ENCODE data around the gene ARNT2. TPM values are rescaled to one million over a fixed set of nuclear protein-coding genes. Genes with fewer than 3 reads are reported as not detected.

Gene ARNT2
- total and polyA plus RNA-seq, 2 experiments from 2014 or later: 3.9 to 5.3 TPM

- no peak for TF ChIP-seq EZH2 (IDR thresholded peaks at IDR 0.05; ENCODE audit: borderline replicate concordance)
- TF ChIP-seq CTCF (IDR thresholded peaks at IDR 0.05; ENCODE audit: poor library complexity): peak; percentile 63
- no peak overlapping the region for H3K4me2 ChIP-seq
- H3K27ac ChIP-seq: no peak overlapping the region
- 51% methylated on average over 10 of the region's 10 CpGs for WGBS (ENCODE audit: low lambda C conversion rate, missing lambda C conversion rate)
- no peak overlapping the region for H3K4me3 ChIP-seq
- H2AFZ ChIP-seq: no peak overlapping the region
- H3K9me2 ChIP-seq (replicated peaks; ENCODE audit: insufficient read depth): no peaks in the 10 kb centered on the region
- H3K9me3 ChIP-seq (ENCODE audit: low read depth): no peaks in the 10 kb centered on the region
- DNase-seq (ENCODE audit: low spot score): peak; percentile 72
- no peaks in the 10 kb centered on the region for H3K27me3 ChIP-seq
- H3K4me1 ChIP-seq (ENCODE audit: insufficient read depth): no peaks in the 10 kb centered on the region
- H4K20me1 ChIP-seq (ENCODE audit: insufficient read depth, poor library complexity, severe bottlenecking): no peaks in the 10 kb centered on the region
- H3K36me3 ChIP-seq (replicated peaks; ENCODE audit: insufficient read depth, low read depth): no peaks in the 10 kb centered on the region
- H3K79me2 ChIP-seq: no peaks in the 10 kb centered on the region
These were observed 14.8 kb downstream of the ARNT2 start for GRCh38 chr15:80418892-80419537.

GRCh38 chr15:80419546-80419945 is 15.4 kb downstream of the ARNT2 start:
- H3K36me3 ChIP-seq (replicated peaks; ENCODE audit: insufficient read depth, low read depth): no peaks in the 10 kb centered on the region
- no peak overlapping the region for H3K4me3 ChIP-seq
- no peaks in the 10 kb centered on the region for H3K4me1 ChIP-seq (ENCODE audit: insufficient read depth)
- no peaks in the 10 kb centered on the region for H3K9me3 ChIP-seq (ENCODE audit: low read depth)
- H2AFZ ChIP-seq: no peak overlapping the region
- H3K27ac ChIP-seq: no peak overlapping the region
- 61% methylated on average over 5 of the region's 5 CpGs for WGBS (ENCODE audit: low lambda C conversion rate, missing lambda C conversion rate)
- no peaks in the 10 kb centered on the region for H3K9me2 ChIP-seq (replicated peaks; ENCODE audit: insufficient read depth)
- no peaks in the 10 kb centered on the region for H3K27me3 ChIP-seq
- no peaks in the 10 kb centered on the region for H4K20me1 ChIP-seq (ENCODE audit: insufficient read depth, poor library complexity, severe bottlenecking)
- no peaks in the 10 kb centered on the region for H3K79me2 ChIP-seq
- TF ChIP-seq EZH2phosphoT487 (IDR thresholded peaks at IDR 0.05; ENCODE audit: low read depth, severe bottlenecking, unreplicated experiment) (no peak), EZH2 (IDR thresholded peaks at IDR 0.05; ENCODE audit: borderline replicate concordance) (no peak), CTCF (IDR thresholded peaks at IDR 0.05; ENCODE audit: poor library complexity) (no peak)
- DNase-seq (ENCODE audit: low spot score): no peak
- H3K4me2 ChIP-seq: no peak overlapping the region

DNA sequence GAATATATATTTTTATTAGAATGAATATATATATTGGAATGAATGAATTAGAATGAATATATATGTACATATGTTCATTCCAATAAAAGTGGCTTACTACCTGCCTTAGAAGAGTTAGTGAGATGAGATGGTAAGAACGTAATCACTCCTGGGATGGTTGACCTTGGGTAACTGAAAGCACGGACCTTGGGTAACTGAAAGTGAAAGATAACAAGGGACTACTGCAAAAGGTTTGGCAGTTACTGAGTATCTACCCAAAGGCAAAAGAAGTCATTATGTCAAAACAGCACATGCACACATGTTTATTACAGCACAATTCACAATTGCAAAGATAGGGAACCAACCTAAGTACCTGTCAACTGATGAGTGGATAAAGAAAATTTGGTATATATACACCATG is 16.5 kb downstream of the ARNT2 start:
- Histone ChIP-seq H4K20me1 (ENCODE audit: insufficient read depth, poor library complexity, severe bottlenecking) (no peaks in the 10 kb centered on the region), H3K79me2 (no peaks in the 10 kb centered on the region), H3K4me3 (no peak overlapping the region), H3K4me1 (ENCODE audit: insufficient read depth) (no peaks in the 10 kb centered on the region), H2AFZ (no peak overlapping the region), H3K9me3 (ENCODE audit: low read depth) (no peaks in the 10 kb centered on the region), H3K27ac (no peak overlapping the region), H3K9me2 (replicated peaks; ENCODE audit: insufficient read depth) (no peaks in the 10 kb centered on the region), H3K27me3 (no peaks in the 10 kb centered on the region), H3K36me3 (replicated peaks; ENCODE audit: insufficient read depth, low read depth) (no peaks in the 10 kb centered on the region), H3K4me2 (no peak overlapping the region)
- no peak for DNase-seq (ENCODE audit: low spot score)
- 60% methylated on average over 2 of the region's 2 CpGs for WGBS (ENCODE audit: low lambda C conversion rate, missing lambda C conversion rate)
- TF ChIP-seq EZH2phosphoT487 (IDR thresholded peaks at IDR 0.05; ENCODE audit: low read depth, severe bottlenecking, unreplicated experiment): no peak
- no peak for TF ChIP-seq CTCF (IDR thresholded peaks at IDR 0.05; ENCODE audit: poor library complexity)
- TF ChIP-seq EZH2 (IDR thresholded peaks at IDR 0.05; ENCODE audit: borderline replicate concordance): no peak

All from hepatocyte (in vitro differentiated cells).